ENCODE data around the gene MAPKAPK2.

The MAPKAPK2 gene

DNA sequence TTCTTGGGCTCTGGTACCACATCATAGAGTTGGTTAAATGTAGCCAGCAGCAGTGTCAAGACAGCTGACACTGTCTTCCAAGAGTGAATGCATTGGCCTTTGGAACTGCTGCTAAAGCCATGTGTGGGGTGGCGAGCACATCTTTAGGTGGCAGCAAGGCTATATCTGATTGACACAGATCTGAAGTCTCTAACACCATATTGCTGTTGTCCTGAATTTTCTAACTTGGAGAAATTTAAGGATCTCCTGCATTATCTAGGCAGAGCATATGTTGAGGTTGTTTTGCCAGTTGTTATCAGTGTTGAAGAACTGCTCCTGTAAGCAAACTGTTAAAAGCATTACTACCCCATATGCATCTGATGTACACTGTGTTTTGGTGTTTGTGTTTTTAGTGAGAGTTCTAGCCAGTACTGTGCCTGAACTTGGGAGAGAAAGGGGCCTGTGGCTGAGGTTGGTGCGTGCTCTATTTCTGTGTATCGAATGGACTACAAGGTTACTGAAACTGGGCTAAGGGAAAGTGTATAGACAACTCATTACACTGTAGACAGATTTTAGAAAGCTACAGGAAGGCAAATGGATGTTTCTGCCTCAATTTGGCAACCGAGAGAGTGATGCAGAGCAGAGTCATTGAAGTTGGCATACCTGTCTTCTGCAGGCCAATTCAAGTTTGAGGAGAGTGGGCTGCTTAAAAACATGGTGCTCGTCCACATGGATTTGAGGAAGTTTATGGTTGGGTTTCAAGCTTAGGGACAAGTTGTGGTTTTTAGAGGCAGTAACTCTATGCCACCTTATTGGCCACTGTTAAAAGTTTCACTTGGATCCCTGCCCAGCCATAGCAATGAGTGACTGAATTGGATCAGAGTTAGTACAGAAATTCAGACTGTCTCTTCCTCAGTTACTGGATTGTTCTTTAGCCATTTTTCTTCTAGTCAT, 32.5 kb upstream of the MAPKAPK2 start:
- DNase-seq (ENCODE audit: low read depth in 1 of 2, low spot score in 1 of 2): no peak
- in situ Hi-C loops (cut with HindIII; ENCODE audit: low pct_unique_long_range_greater_than_20kb, low sequenced_read_pairs): no loop called here
- no peak for TF ChIP-seq JUND (IDR thresholded peaks at IDR 0.05; ENCODE audit: low read depth)

DNA sequence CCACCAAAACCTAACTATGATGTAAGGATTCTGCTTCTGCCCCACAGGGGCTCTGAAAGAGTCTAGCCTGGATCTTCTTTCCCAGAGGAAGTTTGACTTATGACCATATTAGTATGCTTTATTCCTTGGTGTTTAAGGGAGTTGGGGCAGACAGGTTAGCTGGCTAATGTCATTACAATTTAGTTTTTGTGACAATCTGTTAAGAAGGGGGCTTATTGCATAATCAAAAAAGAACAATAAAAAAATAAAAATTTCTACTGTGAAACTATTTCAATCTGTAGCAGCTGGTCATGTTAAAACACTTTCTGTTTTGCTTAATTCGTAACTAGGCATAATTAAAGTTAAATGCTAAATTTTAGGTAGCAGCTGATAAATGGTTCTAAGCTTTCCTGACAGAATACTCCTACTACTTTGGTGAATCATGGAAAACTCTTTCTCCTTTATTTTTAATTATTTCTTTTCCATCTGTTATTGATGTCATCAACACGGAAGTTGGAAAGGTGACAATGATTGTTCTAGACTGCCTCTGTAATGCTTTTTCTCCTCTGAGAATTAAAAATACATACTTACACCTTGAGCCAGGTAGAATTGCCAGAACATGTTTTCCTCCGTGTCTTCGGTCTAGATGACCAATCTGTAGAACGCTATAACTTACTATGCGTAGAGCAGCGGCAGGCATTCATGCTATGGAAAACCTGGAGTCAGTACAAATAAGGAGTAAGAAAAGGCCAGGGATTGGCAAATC, 30.8 kb upstream of the MAPKAPK2 start:
- TF ChIP-seq JUND (IDR thresholded peaks at IDR 0.05; ENCODE audit: low read depth): no peak
- no peak for DNase-seq (ENCODE audit: low read depth in 1 of 2, low spot score in 1 of 2)
- in situ Hi-C loops (cut with HindIII; ENCODE audit: low pct_unique_long_range_greater_than_20kb, low sequenced_read_pairs): no loop called here

DNA sequence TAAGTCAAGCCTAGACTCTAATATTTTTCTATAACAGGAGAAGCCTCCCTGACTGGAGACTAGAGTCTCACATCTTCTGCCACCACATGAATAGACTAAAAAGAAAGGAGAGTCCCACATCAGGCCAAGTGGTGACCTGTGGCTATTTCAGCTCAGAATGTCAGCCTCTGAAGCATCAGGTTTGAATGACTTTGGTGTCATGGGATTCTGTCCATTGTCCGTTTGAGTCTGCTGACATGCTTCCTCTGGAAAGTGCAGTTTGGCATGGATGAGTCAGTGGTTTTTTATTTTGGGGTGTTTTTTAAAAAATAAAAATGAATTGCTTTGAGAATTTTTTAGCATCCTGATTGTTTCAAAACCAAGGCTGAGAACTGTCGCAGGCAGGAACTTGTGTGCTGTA, 29.9 kb upstream of the MAPKAPK2 start:
- in situ Hi-C loops (cut with HindIII; ENCODE audit: low pct_unique_long_range_greater_than_20kb, low sequenced_read_pairs): no loop called here
- DNase-seq (ENCODE audit: low read depth in 1 of 2, low spot score in 1 of 2): no peak
- no peak for TF ChIP-seq JUND (IDR thresholded peaks at IDR 0.05; ENCODE audit: low read depth)

DNA sequence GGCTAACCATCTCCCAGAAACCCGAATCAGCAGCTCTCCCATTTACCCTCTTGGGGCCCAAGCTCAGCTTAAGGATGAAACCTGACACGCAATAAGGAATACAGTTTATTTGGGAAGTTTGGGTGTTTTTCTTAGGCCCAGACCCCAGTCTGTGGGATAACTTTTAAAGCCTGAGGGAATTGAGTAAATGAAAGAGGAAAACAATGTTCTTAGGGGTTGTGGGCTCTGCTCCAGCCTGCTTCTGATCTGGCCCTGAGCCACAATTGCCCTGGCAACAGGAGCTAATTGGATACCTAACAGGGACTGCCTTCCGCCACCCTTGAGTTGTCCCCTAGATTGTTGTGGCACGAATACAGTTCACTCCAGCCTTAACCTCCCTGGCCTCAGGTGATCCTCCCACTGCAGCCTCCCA, 29.2 kb upstream of the MAPKAPK2 start:
- in situ Hi-C loops (cut with HindIII; ENCODE audit: low pct_unique_long_range_greater_than_20kb, low sequenced_read_pairs): no loop called here
- DNase-seq (ENCODE audit: low read depth in 1 of 2, low spot score in 1 of 2): no peak
- no peak for TF ChIP-seq JUND (IDR thresholded peaks at IDR 0.05; ENCODE audit: low read depth)

DNA sequence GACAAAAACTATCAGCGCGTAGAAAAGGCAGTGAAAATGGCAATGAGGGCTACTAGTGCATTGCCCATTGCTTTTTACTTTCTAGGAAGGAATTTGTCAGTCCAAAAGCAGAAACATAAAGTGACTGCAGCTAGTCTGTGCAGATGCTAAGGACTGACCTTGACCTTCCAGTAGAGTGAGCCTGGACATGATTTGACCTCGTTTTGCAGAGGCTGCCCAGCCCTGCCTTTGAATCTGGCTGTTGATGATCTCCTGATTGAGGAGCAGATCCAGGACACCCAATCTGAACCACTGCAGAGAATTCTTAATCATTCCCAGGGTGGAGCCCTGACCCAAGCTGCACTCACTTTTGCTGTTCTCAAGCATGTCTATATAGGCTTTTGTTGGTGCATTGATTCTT, 27.8 kb upstream of the MAPKAPK2 start:
- in situ Hi-C loops (cut with HindIII; ENCODE audit: low pct_unique_long_range_greater_than_20kb, low sequenced_read_pairs): no loop called here
- TF ChIP-seq JUND (IDR thresholded peaks at IDR 0.05; ENCODE audit: low read depth): no peak
- DNase-seq (ENCODE audit: low read depth in 1 of 2, low spot score in 1 of 2): no peak

DNA sequence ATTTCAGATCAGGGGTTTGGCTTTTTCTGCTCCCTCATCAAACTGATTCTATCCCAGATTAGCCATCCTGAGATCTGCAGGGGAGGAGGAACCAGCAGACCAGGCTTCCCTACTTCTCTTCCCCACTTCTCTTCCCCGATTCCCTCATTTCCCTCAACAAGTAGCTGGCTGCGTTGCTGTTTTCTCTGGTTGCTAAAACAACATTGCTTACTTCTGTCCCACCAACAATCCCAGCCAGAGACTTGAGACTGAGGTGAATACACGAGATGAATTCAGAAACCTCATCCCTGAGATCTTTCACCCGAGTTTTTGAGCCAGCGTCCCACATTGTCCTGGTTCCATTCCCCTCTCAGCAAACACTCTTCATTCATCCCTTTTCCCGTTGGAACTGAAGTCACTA, 27.0 kb upstream of the MAPKAPK2 start:
- no peak for TF ChIP-seq JUND (IDR thresholded peaks at IDR 0.05; ENCODE audit: low read depth)
- DNase-seq (ENCODE audit: low read depth in 1 of 2, low spot score in 1 of 2): no peak
- in situ Hi-C loops (cut with HindIII; ENCODE audit: low pct_unique_long_range_greater_than_20kb, low sequenced_read_pairs): no loop called here

DNA sequence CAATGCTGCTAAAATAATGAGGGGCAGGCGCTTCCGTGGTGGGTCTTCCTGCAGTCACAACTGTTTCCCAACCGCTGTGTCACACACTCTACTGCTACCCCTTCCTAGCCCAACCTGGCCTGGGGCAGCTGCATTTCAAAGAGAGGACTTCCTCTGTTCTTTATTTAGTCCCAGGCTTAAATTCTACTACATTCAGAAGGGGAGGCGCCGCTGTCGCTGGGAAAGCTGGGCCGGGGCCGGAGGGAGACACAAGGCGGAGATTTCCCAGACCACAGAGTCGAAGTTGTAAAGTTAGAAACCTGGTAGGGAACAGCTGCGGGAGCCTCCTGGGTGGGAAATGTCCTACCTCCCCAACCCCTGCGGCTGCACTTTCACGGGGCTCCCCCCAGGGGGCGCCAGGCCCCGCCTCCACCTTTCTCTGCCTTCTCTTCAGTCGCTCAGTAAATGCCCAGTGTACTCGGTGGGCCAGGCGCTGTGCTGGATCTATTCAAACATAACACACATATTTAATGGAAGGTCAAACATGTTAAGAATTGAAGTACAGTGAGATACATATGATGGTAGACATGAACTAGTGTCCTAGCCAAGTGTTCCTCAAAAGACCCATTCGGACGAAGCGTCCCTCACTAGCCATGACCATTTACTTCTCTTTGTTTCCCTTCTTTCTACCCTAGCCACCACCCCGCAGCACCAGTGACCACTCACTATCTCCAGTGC, 26.3 kb upstream of the MAPKAPK2 start:
- TF ChIP-seq JUND (IDR thresholded peaks at IDR 0.05; ENCODE audit: low read depth): no peak
- peak in 1 of 2 experiments; percentile 30 for DNase-seq (ENCODE audit: low read depth in 1 of 2, low spot score in 1 of 2)
- in situ Hi-C loops (cut with HindIII; ENCODE audit: low pct_unique_long_range_greater_than_20kb, low sequenced_read_pairs): no loop called here

DNA sequence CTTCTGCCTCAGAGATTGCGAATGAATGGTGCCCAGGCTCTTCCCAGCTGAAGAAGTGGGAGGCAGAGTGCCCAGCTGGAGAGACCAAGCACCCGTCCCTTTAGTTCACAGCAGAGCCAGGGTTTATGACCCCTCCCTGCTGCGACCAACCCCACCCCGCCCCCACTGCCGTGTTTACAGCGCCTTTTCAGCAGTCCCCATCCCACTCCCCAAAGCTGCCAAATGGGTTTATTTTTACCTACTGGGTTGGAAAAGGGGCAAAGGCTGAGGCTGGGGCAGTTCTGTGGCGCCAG, 25.8 kb upstream of the MAPKAPK2 start:
- TF ChIP-seq JUND (IDR thresholded peaks at IDR 0.05; ENCODE audit: low read depth): no peak
- no peak for DNase-seq (ENCODE audit: low read depth in 1 of 2, low spot score in 1 of 2)
- in situ Hi-C loops (cut with HindIII; ENCODE audit: low pct_unique_long_range_greater_than_20kb, low sequenced_read_pairs): no loop called here

DNA sequence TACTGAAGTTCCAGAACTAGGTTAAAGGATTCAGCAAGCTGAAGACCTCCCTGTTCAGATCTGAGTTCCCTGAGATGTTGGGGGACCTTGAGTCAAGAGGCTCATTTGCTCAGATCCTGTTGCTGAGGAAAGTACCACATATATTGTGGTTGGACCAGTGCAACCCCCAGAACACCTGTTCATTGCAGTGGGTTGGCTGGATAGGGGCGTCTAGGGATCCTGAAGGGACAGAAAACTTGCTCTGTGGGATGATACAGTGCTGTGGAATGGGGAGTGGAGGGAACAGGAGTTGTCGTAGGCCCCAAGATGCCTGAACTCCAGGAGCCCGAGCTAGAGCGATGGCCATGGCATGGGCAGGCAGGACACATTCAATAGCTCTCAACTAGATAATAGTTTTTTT, 24.6 kb upstream of the MAPKAPK2 start:
- in situ Hi-C loops (cut with HindIII; ENCODE audit: low pct_unique_long_range_greater_than_20kb, low sequenced_read_pairs): no loop called here
- no peak for DNase-seq (ENCODE audit: low read depth in 1 of 2, low spot score in 1 of 2)
- no peak for TF ChIP-seq JUND (IDR thresholded peaks at IDR 0.05; ENCODE audit: low read depth)

DNA sequence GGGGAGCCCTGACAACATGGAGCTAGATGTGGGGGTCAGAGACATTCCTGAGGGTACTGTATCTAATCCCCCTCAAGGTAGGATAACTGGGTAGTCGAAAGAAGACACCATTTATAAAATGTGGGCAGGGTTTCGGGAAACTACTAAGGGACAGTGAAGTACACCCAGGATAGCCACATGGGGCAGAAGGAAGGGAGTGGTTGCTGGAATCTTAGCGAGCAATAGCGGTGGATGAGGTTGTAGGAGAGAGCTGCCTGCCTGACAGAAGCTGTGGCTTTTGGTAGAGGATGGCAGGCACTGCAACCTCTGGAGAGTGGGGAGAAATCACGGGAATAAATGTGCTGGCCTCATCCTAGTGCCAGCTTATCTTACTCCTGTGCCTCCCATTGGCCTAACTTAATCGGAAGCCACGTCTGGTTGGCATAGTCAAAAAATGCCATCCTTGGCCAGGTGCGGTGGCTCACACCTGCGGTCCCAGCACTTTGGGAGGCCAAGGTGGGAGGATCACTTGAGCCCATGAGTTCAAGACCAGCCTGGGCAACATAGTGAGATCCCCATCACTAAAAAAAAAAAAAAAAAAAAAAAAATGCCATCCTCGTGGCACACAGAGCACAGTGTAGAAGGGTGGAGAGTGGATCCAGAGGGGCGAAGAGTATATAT, 23.4 kb upstream of the MAPKAPK2 start:
- no peak for DNase-seq (ENCODE audit: low read depth in 1 of 2, low spot score in 1 of 2)
- in situ Hi-C loops (cut with HindIII; ENCODE audit: low pct_unique_long_range_greater_than_20kb, low sequenced_read_pairs): no loop called here
- TF ChIP-seq JUND (IDR thresholded peaks at IDR 0.05; ENCODE audit: low read depth): no peak

DNA sequence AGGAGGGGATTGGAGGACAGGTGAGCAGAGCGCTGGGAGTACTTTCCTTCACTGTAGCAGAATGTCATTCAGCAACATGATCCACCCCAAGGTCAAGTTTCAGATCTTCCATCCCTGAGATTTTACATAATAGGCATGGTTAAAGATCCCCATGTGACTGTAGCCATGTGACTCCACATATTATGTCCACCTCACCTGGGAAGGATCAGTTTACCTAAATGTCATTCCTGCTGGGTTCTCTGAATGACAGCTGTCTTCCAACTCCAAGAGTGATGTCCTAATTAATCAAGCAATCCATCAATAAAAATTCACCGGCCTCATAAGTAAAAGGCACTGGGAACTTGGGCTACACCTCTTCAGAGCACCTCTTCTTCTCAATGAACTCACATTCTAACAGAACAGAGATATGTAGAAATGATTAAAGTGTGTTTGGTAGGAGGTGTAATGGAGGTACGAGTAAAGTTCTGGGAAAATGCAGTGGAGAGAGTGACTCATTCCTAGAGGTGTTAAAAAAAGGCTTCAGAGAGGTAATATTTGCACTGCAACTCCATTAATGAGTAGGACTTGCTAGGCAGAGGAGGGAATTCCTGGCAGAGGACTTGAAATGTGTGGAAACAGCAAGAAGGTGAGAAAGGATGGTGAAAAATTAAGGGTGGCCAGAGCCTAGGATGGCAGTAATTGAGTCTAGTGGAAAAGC, 22.2 kb upstream of the MAPKAPK2 start:
- in situ Hi-C loops (cut with HindIII; ENCODE audit: low pct_unique_long_range_greater_than_20kb, low sequenced_read_pairs): no loop called here
- no peak for DNase-seq (ENCODE audit: low read depth in 1 of 2, low spot score in 1 of 2)
- TF ChIP-seq JUND (IDR thresholded peaks at IDR 0.05; ENCODE audit: low read depth): no peak

DNA sequence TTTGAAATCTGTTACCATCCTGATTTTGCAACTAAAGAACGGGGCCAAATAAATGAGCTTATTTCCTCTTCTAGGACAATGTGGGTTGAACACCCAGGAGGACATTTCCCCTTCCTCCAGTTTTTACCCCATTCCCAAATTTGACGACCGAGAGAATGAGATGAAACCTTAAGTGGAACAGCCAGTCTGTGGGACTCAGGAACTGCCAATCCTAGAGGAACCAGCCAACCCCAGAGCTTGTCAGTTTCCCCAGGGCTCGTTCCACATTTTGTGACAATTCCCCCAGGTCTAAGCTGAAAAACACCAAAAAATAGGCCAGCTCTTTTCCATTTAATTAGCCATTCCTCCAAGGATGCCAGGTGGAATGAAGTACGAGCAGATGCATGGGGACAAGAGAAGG, 21.3 kb upstream of the MAPKAPK2 start:
- TF ChIP-seq JUND (IDR thresholded peaks at IDR 0.05; ENCODE audit: low read depth): no peak
- in situ Hi-C loops (cut with HindIII; ENCODE audit: low pct_unique_long_range_greater_than_20kb, low sequenced_read_pairs): no loop called here
- no peak for DNase-seq (ENCODE audit: low read depth in 1 of 2, low spot score in 1 of 2)

Measured in T47D (cell line).